Measurements from ENCODE around the gene ZFYVE9. TPM values are rescaled to one million over a fixed set of nuclear protein-coding genes. Genes with fewer than 3 reads are reported as not detected.

The ZFYVE9 gene
- total and polyA plus RNA-seq, 2 of the 13 experiments (the other 11 are each of a cell fraction or from before 2014, with no cell fraction given) = 9.2 to 19.8 TPM

DNA sequence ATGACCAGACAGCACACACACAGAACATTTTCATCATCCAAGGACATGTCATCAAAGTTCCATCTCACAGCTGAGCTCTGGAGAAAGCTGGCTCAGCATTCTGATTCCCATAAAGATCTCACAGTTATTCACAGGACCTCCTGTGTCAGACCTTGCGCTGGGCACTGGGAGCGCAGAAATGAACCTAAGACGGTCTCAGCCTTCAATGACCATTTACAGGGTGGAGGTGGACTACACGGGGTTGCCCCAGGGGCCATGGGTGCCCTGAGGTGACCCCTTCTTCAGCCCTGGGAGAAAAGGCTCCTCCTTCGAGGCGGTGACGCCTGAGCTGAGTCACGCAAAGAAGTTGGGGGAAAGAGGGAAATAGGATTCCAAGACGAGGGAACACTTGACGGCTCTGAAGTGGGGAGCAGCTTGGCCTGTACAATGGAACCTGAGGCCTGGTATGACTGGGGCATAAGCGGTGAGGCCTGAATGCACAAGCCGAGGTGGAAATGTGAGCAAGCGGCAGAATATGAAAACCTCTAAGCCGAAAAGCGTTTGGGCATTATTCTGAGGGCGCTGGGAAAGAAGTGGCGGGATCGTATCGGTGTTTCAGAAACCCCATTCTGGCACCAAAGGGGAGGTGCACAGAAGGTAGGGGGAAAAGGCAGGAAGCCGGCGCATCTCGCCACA is 223.3 kb downstream of the ZFYVE9 start (continued):
- TF ChIP-seq, protein P1, sequence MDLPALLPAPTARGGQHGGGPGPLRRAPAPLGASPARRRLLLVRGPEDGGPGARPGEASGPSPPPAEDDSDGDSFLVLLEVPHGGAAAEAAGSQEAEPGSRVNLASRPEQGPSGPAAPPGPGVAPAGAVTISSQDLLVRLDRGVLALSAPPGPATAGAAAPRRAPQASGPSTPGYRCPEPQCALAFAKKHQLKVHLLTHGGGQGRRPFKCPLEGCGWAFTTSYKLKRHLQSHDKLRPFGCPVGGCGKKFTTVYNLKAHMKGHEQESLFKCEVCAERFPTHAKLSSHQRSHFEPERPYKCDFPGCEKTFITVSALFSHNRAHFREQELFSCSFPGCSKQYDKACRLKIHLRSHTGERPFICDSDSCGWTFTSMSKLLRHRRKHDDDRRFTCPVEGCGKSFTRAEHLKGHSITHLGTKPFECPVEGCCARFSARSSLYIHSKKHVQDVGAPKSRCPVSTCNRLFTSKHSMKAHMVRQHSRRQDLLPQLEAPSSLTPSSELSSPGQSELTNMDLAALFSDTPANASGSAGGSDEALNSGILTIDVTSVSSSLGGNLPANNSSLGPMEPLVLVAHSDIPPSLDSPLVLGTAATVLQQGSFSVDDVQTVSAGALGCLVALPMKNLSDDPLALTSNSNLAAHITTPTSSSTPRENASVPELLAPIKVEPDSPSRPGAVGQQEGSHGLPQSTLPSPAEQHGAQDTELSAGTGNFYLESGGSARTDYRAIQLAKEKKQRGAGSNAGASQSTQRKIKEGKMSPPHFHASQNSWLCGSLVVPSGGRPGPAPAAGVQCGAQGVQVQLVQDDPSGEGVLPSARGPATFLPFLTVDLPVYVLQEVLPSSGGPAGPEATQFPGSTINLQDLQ (CRISPR knock-in tag; IDR thresholded peaks at IDR 0.05) = peak; percentile 81
- peak; percentile 23; the same call in 1 of the 2 replicates for TF ChIP-seq KMT2A (CRISPR knock-in tag; IDR thresholded peaks at IDR 0.05)
- TF ChIP-seq FOSL2 (CRISPR knock-in tag; IDR thresholded peaks at IDR 0.05) = 0 out of 2 replicates have a peak, but pooled peaks have one; percentile 11
- TF ChIP-seq SOX13 (IDR thresholded peaks at IDR 0.05) = no peak
- TF ChIP-seq SOX13 (CRISPR knock-in tag; conservative IDR thresholded peaks at IDR 0.05 in 1 of 2, IDR thresholded peaks at IDR 0.05 in 1 of 2) = no peak
- TF ChIP-seq ZNF883 (CRISPR knock-in tag; IDR thresholded peaks at IDR 0.05; ENCODE audit: not compliant biosample characterization) = peak; percentile 47
- TF ChIP-seq, protein P2, sequence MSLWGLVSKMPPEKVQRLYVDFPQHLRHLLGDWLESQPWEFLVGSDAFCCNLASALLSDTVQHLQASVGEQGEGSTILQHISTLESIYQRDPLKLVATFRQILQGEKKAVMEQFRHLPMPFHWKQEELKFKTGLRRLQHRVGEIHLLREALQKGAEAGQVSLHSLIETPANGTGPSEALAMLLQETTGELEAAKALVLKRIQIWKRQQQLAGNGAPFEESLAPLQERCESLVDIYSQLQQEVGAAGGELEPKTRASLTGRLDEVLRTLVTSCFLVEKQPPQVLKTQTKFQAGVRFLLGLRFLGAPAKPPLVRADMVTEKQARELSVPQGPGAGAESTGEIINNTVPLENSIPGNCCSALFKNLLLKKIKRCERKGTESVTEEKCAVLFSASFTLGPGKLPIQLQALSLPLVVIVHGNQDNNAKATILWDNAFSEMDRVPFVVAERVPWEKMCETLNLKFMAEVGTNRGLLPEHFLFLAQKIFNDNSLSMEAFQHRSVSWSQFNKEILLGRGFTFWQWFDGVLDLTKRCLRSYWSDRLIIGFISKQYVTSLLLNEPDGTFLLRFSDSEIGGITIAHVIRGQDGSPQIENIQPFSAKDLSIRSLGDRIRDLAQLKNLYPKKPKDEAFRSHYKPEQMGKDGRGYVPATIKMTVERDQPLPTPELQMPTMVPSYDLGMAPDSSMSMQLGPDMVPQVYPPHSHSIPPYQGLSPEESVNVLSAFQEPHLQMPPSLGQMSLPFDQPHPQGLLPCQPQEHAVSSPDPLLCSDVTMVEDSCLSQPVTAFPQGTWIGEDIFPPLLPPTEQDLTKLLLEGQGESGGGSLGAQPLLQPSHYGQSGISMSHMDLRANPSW (CRISPR knock-in tag; IDR thresholded peaks at IDR 0.05; ENCODE audit: borderline replicate concordance) = no peak; the same call in 1 of the 2 replicates
- TF ChIP-seq MAFF (IDR thresholded peaks at IDR 0.05; ENCODE audit: low read depth, low read length) = peak; percentile 85
- TF ChIP-seq, protein P3, sequence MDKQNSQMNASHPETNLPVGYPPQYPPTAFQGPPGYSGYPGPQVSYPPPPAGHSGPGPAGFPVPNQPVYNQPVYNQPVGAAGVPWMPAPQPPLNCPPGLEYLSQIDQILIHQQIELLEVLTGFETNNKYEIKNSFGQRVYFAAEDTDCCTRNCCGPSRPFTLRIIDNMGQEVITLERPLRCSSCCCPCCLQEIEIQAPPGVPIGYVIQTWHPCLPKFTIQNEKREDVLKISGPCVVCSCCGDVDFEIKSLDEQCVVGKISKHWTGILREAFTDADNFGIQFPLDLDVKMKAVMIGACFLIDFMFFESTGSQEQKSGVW (CRISPR knock-in tag; IDR thresholded peaks at IDR 0.05; ENCODE audit: borderline replicate concordance) = 0 out of 2 replicates have a peak, but pooled peaks have one; percentile 38
- no peak for TF ChIP-seq MIXL1 (CRISPR knock-in tag; IDR thresholded peaks at IDR 0.05)
- TF ChIP-seq ZNF274 (CRISPR knock-in tag; IDR thresholded peaks at IDR 0.05) = peak; percentile 3; the same call in 1 of the 2 replicates
- 0 out of 2 replicates have a peak, but pooled peaks have one; percentile 40 for TF ChIP-seq ZNF430 (CRISPR knock-in tag; IDR thresholded peaks at IDR 0.05)
- TF ChIP-seq ZFP36L1 (CRISPR knock-in tag; IDR thresholded peaks at IDR 0.05) = 0 out of 2 replicates have a peak, but pooled peaks have one; percentile 52
- TF ChIP-seq ZNF709 (CRISPR knock-in tag; IDR thresholded peaks at IDR 0.05) = no peak
- TF ChIP-seq, protein P4, sequence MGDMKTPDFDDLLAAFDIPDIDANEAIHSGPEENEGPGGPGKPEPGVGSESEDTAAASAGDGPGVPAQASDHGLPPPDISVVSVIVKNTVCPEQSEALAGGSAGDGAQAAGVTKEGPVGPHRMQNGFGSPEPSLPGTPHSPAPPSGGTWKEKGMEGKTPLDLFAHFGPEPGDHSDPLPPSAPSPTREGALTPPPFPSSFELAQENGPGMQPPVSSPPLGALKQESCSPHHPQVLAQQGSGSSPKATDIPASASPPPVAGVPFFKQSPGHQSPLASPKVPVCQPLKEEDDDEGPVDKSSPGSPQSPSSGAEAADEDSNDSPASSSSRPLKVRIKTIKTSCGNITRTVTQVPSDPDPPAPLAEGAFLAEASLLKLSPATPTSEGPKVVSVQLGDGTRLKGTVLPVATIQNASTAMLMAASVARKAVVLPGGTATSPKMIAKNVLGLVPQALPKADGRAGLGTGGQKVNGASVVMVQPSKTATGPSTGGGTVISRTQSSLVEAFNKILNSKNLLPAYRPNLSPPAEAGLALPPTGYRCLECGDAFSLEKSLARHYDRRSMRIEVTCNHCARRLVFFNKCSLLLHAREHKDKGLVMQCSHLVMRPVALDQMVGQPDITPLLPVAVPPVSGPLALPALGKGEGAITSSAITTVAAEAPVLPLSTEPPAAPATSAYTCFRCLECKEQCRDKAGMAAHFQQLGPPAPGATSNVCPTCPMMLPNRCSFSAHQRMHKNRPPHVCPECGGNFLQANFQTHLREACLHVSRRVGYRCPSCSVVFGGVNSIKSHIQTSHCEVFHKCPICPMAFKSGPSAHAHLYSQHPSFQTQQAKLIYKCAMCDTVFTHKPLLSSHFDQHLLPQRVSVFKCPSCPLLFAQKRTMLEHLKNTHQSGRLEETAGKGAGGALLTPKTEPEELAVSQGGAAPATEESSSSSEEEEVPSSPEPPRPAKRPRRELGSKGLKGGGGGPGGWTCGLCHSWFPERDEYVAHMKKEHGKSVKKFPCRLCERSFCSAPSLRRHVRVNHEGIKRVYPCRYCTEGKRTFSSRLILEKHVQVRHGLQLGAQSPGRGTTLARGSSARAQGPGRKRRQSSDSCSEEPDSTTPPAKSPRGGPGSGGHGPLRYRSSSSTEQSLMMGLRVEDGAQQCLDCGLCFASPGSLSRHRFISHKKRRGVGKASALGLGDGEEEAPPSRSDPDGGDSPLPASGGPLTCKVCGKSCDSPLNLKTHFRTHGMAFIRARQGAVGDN (CRISPR knock-in tag; IDR thresholded peaks at IDR 0.05) = no peak
- TF ChIP-seq ZSCAN25 (CRISPR knock-in tag; IDR thresholded peaks at IDR 0.05) = 0 out of 2 replicates have a peak, but pooled peaks have one; percentile 16
- TF ChIP-seq, protein P5, sequence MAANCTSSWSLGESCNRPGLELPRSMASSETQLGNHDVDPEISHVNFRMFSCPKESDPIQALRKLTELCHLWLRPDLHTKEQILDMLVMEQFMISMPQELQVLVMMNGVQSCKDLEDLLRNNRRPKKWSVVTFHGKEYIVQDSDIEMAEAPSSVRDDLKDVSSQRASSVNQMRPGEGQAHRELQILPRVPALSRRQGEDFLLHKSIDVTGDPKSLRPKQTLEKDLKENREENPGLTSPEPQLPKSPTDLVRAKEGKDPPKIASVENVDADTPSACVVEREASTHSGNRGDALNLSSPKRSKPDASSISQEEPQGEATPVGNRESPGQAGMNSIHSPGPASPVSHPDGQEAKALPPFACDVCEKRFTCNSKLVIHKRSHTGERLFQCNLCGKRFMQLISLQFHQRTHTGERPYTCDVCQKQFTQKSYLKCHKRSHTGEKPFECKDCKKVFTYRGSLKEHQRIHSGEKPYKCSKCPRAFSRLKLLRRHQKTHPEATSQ (CRISPR knock-in tag; IDR thresholded peaks at IDR 0.05; ENCODE audit: borderline replicate concordance) = no peak

Data from HepG2 (cell line).